Stimulated activated CD8-positive, alpha-beta memory T cell treated with anti-CD3 and anti-CD28 coated beads, Interleukin-7, amount 100 ng/mL, for 1 hour (primary cell): ENCODE measurements around the gene LIPM.

Experiments
- DNase-seq, 2 donors: peaks; one replicate each; pipeline ENCODE4 v3.0.0-alpha.2; 2020; ENCODE audit warnings: low read depth in 2 of 2

Gene LIPM

GRCh38 chr10:88800152-88801125, 2.1 kb upstream of the LIPM start:
- no peak for DNase-seq

GRCh38 chr10:88803641-88804040, 1.1 kb downstream of the LIPM start:
- no peak for DNase-seq

- no peak for DNase-seq
Observed at GRCh38 chr10:88804083-88804812, 1.7 kb downstream of the LIPM start.

GRCh38 chr10:88805361-88805760, 2.8 kb downstream of the LIPM start:
- DNase-seq, result no peak

GRCh38 chr10:88805924-88806323, 3.4 kb downstream of the LIPM start:
- DNase-seq, result no peak

GRCh38 chr10:88809621-88810020, 7.1 kb downstream of the LIPM start:
- no peak for DNase-seq

GRCh38 chr10:88810196-88810961, 7.8 kb downstream of the LIPM start:
- no peak for DNase-seq

GRCh38 chr10:88813200-88813599, 10.7 kb downstream of the LIPM start:
- no peak for DNase-seq

GRCh38 chr10:88819290-88819689, 16.8 kb downstream of the LIPM start:
- no peak for DNase-seq

GRCh38 chr10:88820748-88821401, 18.3 kb downstream of the LIPM start:
- no peak for DNase-seq

- no peak for DNase-seq
Observed at GRCh38 chr10:88826388-88826787, 23.9 kb downstream of the LIPM start.

- DNase-seq, result no peak
Observed at GRCh38 chr10:88827671-88828070, 25.1 kb downstream of the LIPM start.

- no peak for DNase-seq
Observed at GRCh38 chr10:88828310-88828709, 25.8 kb downstream of the LIPM start.

- DNase-seq, result no peak
Observed at GRCh38 chr10:88830643-88831268, 28.2 kb downstream of the LIPM start.

- no peak for DNase-seq
Observed at GRCh38 chr10:88831709-88832108, 29.2 kb downstream of the LIPM start.

- DNase-seq, result no peak
Observed at GRCh38 chr10:88832376-88832775, 29.8 kb downstream of the LIPM start.

GRCh38 chr10:88833156-88833555, 30.6 kb downstream of the LIPM start:
- no peak for DNase-seq

GRCh38 chr10:88833723-88834122, 31.2 kb downstream of the LIPM start:
- no peak for DNase-seq

- peak; percentile 74 to 75 for DNase-seq
Observed at GRCh38 chr10:88835096-88835909, 32.8 kb downstream of the LIPM start.

- no peak for DNase-seq
Observed at GRCh38 chr10:88835910-88836221, 33.3 kb downstream of the LIPM start.
